Measurements from ENCODE around the gene TEX51.

Gene TEX51

DNA sequence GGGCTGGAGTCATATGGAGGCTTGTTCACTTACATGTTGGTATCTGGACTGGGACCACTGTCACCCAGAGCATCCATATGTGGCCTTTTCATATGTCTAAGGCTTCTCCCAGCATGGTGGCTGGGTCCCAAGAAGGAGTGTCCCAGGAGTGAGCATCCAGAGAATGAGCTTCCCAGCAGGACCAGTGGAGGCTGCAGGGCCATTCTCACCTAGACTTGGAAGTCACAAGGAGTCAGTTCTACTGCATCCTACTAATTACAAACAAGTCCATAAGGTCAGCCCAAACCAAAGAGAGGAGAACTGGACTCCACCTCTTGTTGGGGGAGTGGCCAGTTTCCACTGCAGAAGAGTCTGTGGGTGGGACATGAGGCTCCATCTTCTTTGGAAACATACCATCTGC, 5.1 kb upstream of the TEX51 start:
- DNase-seq, result no peak

DNA sequence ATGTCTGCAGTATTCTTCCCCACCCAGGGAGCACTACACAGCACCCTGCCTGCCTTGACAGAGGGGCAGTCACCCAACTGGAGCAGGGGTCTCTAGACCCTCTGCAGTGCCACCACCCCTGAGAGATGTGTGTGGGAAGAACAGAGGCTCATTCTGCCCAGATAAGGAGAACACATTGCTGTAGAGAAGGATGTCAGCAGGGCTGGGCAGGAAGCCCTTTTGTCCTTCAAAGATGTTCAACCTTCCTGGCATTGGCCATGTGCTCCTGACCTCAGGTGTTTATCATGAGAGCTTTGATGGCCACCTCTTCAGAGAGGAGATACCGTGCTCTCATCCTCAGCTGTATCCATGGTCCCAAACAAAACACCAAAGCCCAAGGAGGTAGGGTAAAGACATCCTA, 4.6 kb upstream of the TEX51 start:
- DNase-seq, result no peak

DNA sequence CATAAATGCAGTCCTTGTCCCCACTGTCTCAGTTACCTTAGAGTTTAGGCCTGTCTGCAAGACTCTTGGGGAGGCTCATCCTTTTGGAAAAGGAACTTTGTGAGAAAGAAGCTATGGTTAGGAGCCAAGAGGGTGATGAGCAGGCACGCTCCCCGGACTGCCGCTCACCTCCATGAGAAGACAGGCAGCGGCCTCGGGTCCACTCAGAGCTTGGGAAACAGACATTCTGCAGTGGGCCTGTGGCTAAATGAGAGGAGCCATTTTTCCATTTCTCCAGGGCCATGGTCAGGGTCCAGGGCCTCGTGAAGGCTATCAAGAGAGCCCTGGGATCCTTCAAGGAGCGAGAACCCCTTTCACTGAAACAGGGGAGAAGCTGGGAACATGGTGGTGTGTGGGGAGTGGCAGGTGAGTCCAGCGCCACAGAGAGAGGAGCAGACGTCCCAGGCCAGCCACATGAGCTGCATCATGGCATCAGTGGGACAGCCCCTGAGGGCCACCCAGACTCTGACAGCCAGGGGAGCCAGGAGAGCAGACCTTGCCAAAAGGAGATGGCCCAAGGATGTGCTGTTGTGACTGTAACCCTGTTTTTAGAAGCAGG, 4.0 kb upstream of the TEX51 start:
- DNase-seq, result no peak

DNA sequence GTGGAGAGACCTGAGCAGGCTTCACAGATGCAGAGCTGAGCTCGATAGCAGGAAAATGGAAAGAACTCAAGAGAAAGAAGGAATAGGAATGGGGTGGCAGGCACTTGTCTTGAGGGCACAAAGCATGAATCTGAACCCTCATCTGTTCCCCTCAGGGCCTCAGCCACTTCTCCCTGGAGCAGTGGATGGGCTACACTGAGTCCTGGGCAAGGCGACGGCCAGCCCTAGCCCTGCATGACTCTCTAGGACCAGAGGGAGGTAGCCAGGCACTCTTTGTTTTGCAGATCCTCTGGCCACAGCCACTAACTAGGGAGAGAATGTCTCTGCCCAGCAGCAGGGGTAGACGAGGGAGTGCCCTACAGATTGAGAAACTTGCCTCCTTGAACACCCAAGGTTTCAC, 3.4 kb upstream of the TEX51 start:
- no peak for DNase-seq

DNA sequence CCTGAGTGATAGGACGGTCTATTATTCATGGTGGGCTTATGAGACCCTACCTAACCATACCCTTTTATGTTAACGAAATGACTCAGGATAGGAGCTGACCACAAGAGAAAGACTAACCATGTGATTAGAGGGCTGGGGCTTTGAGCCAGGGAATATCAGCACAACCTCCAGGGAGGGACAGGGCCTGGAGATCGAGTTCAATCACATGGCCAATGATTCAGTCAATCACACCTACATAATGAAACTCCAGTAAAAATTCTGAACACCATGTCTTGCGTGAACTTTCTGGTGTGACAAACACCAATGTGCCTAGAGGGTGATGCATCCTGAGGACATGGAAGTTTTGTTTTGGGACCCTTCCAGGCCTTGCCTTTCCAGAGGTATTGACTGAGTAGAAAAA, 2.2 kb upstream of the TEX51 start:
- DNase-seq, result no peak

DNA sequence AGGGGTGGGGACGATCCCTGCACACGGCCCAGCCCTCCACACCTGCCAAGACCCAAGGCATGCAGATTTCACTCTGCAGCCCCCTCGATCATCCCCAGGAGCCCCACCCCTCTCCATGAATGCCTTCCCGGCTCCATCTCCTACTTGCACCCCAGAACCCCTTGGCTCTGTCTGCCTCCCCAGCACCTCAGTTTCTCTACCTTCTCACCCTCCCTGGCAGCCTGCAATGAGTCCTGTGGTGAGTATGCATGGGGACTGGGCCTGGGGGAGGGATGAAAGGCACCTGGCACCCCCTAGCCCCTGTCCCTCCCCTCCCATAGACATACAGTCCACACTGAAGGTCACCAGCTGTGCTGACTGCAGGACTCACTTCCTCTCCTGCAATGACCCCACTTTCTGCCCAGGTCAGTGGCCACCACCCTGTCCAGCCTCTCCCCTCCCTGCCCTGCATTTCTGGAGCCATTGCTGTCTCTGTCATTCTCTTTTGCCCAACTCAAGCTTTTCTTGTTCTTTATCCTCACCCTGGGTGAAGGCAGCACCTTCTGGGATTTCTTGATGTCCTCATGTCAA, 1.0 kb downstream of the TEX51 start:
- no peak for DNase-seq

DNA sequence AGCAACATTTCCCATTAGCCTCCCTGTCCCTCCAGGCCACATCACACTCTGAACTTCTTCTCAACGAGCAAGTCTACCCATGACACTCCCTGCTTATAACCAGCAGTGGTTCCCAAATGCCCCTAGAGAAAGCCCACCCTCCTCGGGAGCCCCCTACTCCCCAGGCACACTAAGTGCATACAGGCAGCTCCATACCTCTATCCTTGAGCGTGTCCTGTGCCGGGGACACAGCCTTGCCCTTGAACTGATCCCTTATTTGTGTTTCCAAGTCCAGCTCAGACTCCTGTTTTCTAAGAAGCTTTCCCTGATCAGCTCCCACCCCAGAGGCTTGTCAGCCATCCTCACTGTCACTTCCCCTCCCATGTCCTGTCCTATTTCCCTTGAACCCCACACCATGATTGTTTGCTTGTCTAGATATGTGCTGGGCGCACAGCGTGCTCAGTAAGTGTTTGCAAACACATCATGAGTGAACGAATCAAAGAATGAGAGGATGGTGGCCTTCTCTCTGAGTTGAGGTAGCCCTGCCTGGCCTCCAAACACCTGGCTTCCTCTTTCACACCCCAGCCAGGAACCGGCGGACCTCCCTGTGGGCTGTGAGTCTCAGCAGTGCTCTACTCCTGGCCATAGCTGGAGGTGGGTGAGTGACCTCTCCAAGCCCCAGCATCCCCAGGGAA, 2.1 kb downstream of the TEX51 start:
- no peak for DNase-seq

DNA sequence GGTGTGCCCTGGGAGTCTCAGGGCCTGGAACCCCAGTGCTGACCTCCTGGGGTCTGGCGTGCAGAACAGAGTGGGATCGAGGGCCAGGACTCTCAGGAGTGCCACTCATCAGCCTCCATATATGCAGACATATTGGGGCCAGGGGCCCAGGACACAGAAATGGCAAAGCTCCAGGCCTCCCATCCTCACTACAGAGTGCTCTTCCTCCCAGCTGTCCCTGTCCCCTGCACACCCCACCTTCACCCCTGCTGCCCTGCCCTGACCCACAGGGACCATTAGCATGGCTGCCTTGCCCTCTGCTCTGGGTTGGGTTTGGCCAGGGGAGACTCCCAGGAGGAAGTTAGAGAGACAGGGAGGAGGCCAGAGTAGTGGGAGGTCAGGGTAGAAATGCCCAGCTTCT, 2.8 kb downstream of the TEX51 start:
- DNase-seq, result no peak

DNA sequence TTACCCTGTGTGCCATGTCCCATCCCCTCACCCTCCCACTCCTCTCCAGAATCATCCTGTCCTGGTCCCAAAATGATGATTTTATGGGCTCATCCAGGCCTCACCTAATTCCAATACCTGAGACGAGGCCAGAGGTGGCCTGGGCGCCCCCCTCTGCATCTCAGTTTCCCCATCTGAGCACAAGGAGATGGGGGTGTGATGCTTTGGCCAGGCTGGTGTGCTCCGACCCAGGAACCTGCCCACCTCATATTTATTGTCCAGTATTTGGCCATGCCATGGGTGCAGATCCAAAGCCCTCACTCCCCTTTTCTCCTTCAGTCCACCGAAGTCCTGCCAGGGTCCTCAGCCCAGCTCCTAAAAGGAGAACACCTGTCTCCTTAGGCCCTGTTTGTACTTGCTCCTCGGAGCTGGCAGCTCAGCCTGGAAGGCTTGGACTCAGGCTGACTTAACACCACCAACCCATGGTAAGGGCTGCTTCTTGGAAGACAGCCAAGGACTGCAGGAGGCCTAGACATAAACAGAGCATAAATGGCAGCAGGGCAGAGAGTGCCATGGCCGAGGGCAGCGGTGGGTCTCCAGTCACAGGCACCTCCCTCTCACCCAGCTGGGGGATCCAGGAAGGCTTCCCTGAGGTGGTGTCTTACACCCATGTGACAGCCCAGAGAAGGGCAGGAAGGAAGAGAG, 3.6 kb downstream of the TEX51 start:
- DNase-seq, result no peak

DNA sequence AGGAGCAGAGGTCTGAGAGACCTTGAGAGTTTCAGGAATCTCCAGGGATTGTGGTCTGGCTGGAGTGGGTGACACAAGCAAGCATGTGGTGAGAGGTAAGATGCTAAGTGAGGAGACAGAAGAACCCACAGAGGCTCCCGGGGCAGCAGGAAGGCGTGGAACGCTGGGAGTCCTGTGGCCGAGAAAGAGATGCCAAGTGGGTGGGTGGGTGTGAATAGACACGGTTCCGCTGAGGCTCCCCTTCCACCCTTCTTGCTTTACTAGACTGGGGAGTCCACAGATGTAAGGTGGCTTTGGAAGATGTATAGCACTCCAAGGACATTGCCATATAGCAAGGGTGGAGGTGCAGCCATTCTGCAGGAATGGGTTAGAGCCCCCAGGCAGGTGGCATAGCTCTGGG, 4.2 kb downstream of the TEX51 start:
- no peak for DNase-seq

DNA sequence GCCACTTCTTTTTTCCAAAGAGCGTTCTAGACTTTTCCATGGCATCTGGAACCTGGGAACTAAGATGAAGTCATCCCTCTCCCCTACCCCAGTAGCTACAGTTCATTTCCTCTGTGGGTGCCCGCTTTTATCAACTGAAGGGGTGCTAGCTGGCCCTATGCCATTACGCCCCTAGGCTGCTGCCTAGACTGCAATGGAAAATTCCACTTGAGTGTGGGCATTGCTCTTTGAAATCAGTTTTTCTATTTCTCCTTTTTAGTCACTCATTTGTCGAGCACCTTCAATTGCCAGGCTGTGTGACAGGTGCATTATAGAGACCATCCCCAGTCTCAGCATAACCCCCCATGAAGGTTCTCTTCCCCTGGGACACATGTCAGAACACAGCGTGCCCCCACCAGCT, 7.3 kb downstream of the TEX51 start:
- no peak for DNase-seq

DNA sequence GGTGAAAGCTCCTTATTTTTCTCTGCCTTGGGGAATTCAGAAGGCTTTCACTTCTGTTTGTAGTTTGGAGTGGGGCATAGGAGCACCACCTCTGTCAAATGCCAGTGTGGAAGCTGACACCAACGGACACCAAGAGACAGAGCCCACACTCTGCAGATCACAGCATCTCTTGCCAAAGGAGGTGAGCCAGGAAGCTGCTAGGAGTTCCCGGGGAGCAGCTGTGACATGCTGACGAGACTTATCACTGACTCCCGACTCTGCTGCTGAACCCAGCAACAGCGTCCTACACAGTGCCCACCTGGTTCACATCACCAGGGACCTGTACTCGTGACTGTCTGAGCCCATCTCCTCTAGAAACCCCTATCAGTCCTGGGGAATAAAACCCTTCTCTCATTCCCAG, 8.1 kb downstream of the TEX51 start:
- no peak for DNase-seq

DNA sequence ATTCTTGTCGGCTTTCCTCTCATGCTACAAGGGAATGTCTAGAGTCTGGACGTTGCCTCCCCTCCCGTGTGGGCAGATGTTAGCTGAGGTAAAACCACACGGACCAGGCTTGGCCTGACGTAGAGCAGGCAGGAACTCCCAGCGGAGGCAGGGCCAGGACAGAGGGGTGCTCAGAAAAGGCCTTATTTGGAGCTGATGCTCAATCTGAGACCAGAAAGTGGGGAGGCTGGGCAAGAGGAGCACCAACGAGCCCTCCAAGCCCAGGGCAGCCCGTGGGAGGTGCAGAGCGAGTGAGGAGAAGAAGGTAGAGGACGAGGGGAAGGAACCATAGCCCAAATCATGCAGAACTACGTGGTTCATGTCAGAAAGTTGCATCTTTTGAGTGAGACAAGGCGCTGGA, 9.0 kb downstream of the TEX51 start:
- no peak for DNase-seq

DNA sequence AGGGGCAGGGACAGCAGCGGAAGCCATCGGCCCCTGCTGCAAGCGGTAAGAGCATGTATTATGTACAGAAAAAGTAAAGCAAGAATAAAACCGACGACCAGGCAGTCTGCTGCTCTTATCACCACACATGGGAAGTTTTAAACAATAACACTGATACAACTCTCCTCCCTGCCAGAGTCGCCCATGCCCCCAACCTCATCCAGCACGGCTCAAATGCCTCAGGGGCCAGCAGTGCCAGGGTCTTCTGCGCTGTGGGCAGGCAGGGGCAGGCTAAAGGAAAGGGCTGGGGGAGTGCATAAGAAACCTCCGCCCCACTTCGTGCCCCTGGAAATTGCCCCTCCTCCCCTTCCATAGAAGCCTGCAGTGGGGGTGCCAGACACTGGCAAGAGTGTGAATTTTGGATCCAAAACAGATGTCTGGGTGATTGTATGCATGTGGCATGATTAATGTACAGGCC, 10.1 kb downstream of the TEX51 start:
- DNase-seq, result no peak

DNA sequence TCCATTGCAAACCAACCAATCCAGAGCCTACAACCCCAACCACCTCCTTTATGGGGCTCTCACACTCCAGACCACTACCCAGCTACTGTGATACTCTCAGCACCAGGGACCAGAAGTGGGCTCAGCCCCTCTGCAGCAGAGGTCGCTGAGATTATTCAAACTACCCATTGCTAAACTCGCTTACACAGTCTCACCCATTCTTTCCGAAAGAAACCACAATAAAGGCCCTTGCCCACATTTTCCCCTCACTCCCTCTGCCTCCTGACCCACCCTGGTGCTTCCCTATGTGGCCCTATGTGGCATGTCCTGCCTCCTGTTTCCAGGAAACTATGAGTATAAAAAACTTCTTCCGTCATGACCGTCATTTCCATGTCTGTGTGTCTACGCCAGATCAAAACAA, 10.7 kb downstream of the TEX51 start:
- no peak for DNase-seq

DNA sequence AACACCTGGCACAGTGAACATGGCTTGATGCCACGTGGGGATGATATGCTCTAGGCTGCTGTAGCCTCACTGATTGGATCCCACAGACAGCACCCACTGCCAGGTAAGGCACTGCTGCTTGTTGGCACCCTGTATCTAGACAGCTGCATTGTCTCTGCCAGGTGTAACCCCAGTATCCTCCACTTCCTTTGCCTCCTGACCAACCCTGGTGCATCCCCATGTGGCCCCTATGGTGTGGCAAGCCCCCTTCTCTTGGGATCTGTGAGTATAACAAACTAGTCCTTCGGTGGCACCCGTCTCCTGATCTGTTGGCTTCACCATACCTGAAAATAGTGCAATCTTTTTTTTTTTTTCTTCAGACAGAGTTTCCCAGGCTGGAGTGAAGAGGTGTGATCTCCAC, 11.1 kb downstream of the TEX51 start:
- no peak for DNase-seq

DNA sequence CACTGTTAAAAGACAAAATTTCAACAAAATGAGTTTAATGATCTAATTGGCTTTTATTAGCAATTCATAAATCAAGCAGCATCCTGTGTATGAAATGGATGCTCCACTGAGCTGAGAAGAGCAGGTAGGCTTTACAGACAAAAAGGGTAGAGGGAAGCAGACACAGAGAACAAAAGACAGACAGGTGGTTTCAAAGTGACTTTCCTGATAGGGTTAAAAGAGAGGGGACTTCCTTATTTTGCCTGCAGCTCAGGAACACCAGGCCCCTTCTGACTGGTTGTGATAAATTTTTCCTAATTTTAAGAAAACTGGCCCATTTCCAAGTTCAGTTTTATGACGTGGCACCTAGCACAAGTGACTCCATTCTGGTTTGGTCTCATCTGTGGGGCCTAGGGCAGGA, 11.9 kb downstream of the TEX51 start:
- no peak for DNase-seq

DNA sequence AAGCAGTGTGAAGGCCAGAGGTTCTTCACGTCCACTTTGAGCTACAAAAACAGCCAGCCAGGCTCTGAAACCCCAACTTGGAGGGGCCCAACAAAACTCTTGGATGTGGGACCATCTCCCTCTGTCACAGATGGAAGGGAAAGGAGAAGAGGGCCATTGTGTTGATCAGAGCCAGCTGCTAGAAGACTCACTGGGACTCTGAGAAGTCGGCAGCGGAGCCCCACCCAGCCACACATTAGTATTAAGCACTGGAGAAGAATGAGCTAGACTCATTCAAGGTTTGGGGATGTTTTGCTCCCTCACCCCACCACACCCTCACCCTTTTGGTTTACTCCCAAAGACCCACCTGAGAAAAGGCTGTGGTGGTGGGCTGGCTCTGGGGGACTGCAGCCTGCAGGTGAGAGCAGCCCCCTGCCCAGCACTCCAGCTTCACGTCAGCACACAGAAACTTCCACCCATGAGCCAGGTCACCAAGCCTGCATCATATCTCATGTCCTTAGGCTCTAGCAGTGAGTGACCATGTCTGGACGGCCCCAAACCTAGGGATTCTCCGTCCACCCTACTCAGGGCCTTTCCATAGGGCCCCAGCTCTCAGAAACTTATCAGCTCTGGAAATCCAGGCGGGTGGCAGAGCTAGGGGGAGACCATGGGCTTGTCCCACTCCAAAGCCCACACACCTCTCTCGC, 12.6 kb downstream of the TEX51 start:
- DNase-seq, result no peak

DNA sequence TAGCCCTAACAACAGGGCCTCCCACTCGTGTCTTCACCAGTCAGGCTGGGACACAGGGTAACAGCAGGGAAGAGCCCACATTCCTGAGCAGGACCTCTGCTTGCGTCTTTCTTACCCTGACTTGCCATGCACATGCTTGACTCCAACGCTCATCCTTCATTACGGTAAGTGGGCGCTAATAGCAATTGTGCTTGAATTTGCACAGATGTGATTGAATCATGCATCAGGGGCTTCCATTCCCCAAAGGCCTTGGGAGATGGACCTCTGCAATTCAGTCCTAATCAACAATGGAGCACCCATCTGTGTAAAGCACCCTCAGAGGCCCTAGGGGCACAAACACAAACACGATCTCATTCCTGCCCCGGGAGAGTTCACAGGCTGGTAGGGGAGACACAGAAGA, 13.5 kb downstream of the TEX51 start:
- DNase-seq, result no peak

DNA sequence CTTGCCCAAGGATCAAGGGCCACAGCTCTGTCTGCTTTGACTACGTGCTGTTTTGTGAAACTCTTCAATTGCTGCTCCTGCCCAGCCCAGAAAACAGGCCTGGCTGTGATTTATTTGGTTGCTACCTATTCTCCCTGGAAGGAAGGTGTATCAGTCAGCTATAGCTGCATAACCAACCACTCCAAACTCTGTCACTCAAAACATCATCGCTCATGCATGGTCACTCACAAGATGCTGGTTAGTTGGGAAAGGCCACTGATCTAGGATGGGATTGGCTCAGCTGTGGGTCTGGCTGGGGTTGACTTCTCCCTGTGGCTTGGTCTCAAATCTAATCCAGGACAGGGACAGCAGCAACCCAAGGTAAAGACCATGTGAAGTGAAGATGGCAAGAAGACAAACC, 14.6 kb downstream of the TEX51 start:
- no peak for DNase-seq

DNA sequence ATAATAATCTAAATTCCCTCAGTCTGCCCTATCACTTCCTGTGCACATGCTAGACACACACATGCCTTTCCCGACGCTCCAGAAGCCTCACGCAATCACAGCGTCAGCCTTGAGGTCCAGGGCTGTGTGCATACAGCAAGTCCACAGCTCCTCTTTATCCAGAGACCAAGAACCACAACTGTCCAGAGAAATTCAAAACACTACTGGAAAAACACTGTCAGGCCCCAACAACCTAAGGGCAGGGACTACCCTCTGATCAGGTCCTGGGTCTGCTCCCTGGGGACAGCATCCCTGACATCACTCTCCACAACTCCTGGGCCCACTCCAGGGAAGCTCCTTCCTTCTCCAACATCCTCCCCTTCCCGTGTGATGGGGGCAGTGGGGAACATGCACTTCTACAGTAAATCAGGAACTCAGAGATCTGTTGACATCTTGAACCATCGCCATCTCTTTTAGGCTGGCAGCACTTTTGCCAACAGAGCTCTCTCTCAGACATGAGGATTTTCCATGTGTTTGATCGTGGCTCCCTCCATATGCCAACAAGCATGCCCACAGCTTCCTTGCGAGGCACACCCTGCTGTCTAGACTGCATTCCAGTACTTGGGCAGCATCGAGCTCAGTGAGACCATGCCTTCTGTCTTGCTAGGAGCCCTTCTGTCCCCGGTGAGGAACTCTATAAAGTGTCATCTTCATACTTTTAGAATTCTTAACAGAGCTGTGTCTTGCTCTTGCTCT, 15.4 kb downstream of the TEX51 start:
- DNase-seq, result no peak

DNA sequence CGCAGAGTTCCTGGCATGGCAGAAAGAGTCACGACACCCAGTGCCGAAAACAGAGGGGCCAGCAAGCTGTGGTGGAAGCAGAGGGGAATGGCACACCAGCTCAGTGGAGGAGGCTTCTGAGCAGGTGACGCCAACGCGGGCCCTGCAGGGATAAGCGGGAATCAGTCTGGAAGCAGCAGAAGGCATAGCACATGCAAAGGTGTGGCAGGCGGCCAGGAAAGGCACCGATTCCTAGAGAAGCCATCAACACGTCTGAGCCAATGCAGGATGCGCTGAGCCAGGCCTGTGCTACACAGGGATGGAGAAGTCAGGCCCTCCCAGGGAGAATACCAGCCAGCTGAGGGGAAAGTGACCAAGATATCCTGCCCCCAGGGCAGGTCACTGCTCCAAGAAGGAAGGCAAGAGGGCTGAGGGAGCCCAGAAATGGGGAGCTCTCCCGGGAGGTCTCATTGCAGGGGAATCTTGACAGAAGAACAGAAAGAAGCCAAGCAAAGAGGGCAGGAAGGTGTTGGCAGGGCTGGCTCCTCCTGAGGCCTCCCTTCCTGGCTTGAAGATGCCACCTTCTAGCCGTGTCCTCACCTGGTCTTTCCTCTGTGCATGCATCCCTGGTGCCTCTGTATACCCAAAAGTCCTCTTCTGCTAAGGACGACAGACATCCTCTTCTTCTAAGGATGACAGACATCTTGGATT, 16.3 kb downstream of the TEX51 start:
- DNase-seq, result no peak

Measured in inflammatory macrophage (primary cell).